Stimulated activated CD8-positive, alpha-beta memory T cell treated with anti-CD3 and anti-CD28 coated beads, Interleukin-4, amount 100 ng/mL, for 1 hour (primary cell): ENCODE measurements around the gene ABCA2.

ENCODE experiments used
- DNase-seq, 2 donors: peaks; one replicate each; pipeline ENCODE4 v3.0.0-alpha.2; 2020; ENCODE audit warnings: low read depth in 2 of 2, low spot score in 1 of 2

ABCA2 gene

GRCh38 chr9:137030538-137031527 is 2.8 kb upstream of the ABCA2 start:
- DNase-seq = no peak

DNA sequence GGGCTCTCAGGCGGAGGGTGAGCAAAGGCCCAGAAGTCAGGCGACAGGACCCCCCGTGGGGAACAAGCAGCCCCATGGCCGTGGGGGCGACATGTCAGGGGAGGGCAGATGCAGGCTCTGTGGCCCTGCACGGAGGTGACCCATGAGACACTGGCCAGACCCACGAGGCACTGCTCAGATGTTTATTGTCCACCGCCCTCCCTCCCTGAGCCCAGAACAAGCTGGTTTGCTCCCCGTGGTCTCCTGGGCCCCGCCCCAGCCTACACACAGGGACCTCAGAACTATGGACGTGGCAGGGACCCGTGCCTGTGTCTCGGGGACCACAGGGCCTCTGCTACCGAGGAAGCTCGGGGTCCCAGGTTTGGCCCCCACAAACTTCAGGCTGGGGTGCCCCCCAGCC is 2.0 kb upstream of the ABCA2 start:
- no peak for DNase-seq

GRCh38 chr9:137029058-137029936 is 1.3 kb upstream of the ABCA2 start:
- DNase-seq = peak; percentile 40 to 54

DNA sequence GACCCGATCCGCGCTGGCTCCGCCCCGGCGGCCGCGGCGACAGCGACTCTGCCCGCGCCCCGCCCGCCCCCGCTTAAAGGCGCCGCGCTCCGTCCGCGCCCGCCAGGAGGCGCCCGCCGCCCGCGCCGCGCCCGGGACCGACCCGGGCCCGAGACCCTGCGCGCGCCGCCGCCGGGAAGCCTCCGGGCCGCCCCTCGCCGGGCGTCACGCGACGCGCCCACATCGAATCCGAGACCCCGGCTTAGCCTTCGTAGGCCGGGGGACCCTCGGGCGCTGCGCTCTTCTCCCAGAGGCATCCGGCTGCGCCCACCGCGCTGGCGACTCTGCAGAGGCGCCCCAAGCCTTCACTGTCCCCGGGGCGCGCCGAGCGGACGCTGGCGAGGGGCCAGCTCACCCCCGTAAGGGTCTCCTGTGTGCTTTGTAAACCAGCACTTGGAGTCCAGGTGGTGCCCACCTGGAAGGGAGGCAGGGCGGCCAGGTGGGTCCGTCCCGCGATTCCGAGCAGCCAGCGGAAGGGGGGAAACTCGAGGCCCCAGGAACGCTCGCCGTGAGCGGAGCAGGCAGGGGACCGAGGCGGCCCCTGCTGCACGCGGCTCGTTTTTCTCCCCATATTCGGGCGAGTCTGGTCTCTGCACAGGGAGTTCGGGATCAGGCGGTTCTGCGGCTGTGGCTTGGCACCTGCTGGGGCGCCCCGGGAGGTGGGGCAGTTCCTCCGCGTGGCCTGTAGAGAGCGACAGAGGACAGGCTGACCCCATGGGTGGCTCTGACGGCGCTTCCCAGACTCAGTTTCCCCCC is 423 bp upstream of the ABCA2 start:
- DNase-seq = peak in 1 of 2 donors; percentile 36

- no peak for DNase-seq
These were observed 1.2 kb downstream of the ABCA2 start for GRCh38 chr9:137026828-137027227.

DNA sequence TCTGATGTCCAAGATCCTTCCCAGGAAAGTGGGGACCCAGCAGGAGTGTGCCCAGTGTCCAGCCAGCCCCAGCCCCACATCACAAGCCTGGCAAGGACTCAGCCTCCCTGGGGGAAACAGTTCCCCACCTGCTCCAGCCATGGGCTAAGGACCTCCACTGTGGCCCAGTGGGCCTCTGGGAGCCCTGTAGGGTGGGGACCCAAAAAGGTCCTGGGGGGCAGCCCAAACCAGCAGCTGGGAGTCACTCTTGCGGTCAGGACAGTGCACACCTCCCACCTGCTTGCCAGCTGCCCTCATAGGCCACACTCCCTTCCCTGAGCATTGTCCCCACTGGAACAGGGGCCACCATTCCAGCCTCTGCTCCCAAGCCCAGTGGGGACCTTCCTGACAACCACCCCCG is 1.7 kb downstream of the ABCA2 start:
- no peak for DNase-seq

GRCh38 chr9:137025517-137025966 is 2.5 kb downstream of the ABCA2 start:
- DNase-seq = no peak

- no peak for DNase-seq
These were observed 4.5 kb downstream of the ABCA2 start for GRCh38 chr9:137023583-137023991.

DNA sequence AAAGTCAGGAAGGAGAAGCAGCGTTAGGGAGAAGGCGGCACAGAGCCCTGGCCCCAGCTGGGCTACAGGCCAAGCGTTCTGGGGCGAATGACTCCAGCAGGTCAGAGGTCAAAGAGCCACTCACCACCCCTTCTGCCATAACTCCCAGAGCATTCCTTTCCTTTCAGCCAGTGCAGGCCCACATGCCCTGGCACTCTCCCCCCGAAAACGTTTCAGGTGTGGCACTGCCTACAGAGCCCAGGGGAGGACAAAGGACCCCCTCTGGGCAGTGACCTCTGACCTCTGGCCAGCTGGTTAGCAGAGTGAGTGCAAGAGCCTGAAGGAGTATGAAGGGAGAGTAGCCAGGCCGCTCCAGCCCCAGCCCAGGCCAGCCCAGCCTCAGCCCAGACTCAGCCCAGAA is 4.9 kb downstream of the ABCA2 start:
- no peak for DNase-seq

DNA sequence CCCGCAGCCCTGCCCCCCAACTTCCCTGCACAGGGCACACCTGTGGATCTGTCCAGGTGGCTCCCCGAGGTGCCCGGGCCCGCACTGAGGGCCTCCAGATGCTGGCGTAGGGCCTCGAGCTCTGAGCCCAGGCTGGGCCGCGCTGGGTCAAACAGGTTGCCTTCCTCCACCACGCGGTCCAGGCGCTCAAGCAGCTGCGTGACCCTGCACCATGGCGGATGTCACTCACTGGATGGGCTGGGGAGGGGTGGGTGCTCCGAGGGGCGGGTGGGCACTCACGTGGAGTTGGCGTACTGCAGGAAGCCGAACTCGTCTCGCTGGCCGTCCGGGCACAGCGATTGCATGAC is 5.4 kb downstream of the ABCA2 start:
- DNase-seq = no peak

DNA sequence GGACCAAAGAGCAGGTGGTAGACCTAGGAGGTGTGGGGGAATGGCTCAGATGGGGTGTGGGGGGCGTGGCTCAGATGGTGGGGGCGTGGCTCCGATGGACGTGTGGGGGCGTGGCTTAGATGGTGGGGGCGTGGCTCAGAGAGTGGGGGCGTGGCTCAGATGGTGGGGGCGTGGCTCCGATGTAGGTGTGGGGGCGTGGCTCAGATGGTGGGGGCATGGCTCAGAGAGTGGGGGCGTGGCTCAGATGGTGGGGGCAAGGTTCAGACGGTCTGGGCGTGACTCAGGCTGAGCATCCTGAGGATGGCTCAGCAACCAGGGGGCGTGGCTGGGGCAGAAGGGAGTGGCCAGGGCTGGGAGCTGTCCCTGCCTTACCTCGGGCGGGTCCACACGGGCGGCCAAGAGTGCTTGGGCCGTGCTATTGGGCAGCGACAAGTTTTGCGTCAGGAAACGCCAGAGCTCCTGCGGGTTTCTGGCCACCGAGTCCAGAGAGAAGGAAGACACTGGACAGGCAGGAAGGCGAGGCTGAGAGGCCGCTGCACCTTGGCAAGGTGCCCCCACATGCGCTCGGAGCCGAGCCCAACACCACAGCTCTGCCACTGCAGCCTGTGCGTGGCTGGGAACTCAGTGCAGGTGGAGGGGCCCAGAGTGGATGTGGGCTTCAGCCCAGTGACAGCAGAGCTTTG is 5.9 kb downstream of the ABCA2 start:
- peak in 1 of 2 donors; percentile 48 for DNase-seq

DNA sequence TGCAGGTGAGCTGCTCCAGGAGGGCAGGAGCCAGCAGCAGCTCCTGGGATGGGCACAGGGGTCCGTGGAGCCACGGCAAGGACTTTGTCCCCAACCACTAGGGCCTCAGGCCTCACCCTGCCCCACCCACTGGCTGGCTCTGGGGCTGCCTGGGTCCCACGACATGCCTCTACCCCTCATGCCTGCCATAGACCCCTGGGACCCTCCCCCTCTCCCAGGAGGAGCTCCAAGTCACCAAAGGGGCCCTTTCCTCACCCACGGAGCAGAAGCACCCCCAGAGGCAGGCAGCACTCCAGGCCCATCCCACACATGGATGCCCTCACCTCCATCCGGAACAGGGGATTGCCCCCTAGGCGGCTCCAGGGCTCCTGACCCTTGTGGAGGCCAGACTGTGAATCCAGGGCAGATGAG is 6.5 kb downstream of the ABCA2 start:
- DNase-seq = no peak

- no peak for DNase-seq
These were observed 7.1 kb downstream of the ABCA2 start for GRCh38 chr9:137020771-137021567.

GRCh38 chr9:137019891-137020683 is 8.0 kb downstream of the ABCA2 start:
- no peak for DNase-seq

DNA sequence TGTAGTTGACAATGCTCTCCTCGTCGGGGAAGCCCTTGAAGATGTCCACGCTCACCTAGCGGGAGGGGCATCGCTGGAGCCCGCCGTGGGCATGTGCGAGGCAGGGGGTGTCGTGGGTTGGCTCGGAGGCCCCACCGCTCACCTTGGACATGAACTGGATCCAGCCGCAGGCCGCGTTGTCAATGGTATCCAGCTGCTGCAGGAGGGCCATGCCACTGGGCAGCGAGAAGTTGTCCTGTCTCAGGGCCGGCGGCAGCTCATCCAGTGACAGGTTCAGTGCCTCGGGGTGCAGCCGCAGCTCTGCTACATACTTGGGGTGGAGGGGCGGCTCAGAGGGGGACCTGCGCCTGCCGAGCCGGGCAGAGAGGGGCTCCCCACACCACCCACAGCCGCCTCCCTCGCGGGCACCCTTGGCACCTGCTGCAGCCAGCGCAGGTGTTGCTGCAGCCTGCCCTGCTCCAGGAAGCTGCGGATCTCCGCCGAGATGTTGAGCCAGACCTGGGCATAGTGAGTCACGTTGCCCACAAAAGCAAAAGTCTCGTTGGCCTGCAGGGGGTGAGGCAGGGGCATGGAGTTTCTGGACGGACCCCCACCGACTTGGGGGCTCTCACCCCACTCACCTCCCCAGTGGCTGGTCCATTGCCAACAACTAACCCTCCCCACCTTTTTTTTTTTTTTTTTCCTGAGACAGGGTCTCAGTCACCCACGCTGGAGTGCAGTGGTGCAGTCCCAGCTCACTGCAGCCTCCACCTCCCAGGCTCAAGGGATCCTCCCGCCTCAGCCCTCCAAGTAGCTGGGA is 9.1 kb downstream of the ABCA2 start:
- no peak for DNase-seq

- DNase-seq = no peak
These were observed 10.1 kb downstream of the ABCA2 start for GRCh38 chr9:137017791-137018497.

GRCh38 chr9:137017071-137017470 is 11.0 kb downstream of the ABCA2 start:
- DNase-seq = no peak
